ENCODE measurements around the gene AGPAT1. TPM values are rescaled to one million over a fixed set of nuclear protein-coding genes. Genes with fewer than 3 reads are reported as not detected.

AGPAT1 gene
- total RNA-seq = 10 to 100 TPM; 17.8 to 28.2 (median 25.6) TPM

GRCh38 chr6:32175711-32176475, at the start of gene AGPAT1:
Gene AGPAT1, minus strand, starts transcription at chr6:32176084. Its CDS starts 4,588 bp downstream, at chr6:32171496.
- TF ChIP-seq CTCF (IDR thresholded peaks at IDR 0.05; ENCODE audit: low read depth) = no peak

- no peak for TF ChIP-seq CTCF (IDR thresholded peaks at IDR 0.05; ENCODE audit: low read depth)
Observed at GRCh38 chr6:32224696-32225095, 48.8 kb upstream of the AGPAT1 start.

GRCh38 chr6:32223258-32224235, 47.7 kb upstream of the AGPAT1 start, which contains the start of gene NOTCH4:
Gene NOTCH4, minus strand, starts transcription at chr6:32224067. Its CDS starts 139 bp downstream, at chr6:32223928.
- no peak for TF ChIP-seq CTCF (IDR thresholded peaks at IDR 0.05; ENCODE audit: low read depth)

GRCh38 chr6:32222333-32223230, 46.7 kb upstream of the AGPAT1 start:
- TF ChIP-seq CTCF (IDR thresholded peaks at IDR 0.05; ENCODE audit: low read depth) = no peak

GRCh38 chr6:32220021-32220420, 44.1 kb upstream of the AGPAT1 start:
- no peak for TF ChIP-seq CTCF (IDR thresholded peaks at IDR 0.05; ENCODE audit: low read depth)

GRCh38 chr6:32218167-32218566, 42.3 kb upstream of the AGPAT1 start:
- no peak for TF ChIP-seq CTCF (IDR thresholded peaks at IDR 0.05; ENCODE audit: low read depth)

All from subcutaneous adipose tissue (tissue), 4 donors.